SK-N-SH (cell line): Measurements from ENCODE around the gene MTCH2.

Experiments used
- CTCF ChIP-seq: fragments of 200-600 bp; sonication (generic); IDR thresholded peaks from 2 replicates; pipeline ENCODE4 v1.6.1; 2017; ENCODE audit warnings: antibody characterized with exemption, mild to moderate bottlenecking, moderate library complexity
- POLR2AphosphoS5 ChIP-seq: IDR thresholded peaks from 2 replicates; pipeline ENCODE4 v1.6.1; 2012; ENCODE audit warnings: low read depth, low read length
- TAF1 ChIP-seq: IDR thresholded peaks from 2 replicates; pipeline ENCODE4 v1.6.1; 2012; ENCODE audit warnings: low read depth, mild to moderate bottlenecking, low read length, moderate library complexity, borderline replicate concordance

GRCh38 chr11:47605921-47606320, 36.4 kb downstream of the MTCH2 start:
- TF ChIP-seq CTCF (no peak), TAF1 (no peak), POLR2AphosphoS5 (no peak)
